ENCODE measurements around the gene DHX35.

Gene DHX35

DNA sequence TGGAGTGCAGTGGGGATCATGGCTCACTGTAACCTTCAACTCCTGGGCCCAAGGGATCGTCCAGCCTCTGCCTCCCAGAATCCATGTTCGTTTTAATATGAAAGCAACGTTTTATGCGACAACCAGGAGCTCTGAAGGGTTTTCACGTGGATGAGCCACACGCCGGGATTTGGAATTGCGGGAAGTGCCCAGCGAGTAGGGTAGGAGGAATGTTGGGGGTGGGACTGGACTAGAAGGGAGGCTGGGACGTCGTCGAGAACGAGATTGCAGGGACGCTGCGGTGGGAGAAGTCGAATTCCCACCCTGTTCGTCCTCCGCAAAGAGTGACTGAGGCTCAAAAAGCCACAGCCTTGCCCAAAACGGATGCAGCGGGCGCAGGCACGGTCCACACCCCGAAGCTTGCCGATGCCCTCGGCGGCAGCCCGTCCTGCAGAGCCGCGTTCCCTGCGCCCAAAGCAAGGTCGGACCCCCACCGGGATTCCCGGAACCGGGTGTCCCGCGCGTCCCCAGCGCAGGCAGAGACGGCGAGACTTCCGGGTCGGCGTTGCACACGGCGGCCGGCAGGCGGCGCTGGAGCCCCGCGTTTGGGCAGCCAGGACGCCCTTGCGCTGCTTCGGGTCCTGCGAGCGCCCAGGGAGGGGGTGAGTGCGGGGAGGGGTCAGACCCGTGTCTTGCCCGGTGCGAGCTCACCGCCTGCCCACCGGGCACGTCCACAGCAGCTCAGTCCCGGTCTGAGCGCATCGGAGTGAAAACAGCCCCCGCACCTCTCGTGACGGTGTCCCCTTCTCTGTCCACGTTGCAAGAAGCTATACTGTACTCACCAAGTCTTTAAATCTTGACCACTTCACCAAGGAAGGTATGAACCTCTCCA, 87.8 kb downstream of the DHX35 start:
- TF ChIP-seq, protein P1, sequence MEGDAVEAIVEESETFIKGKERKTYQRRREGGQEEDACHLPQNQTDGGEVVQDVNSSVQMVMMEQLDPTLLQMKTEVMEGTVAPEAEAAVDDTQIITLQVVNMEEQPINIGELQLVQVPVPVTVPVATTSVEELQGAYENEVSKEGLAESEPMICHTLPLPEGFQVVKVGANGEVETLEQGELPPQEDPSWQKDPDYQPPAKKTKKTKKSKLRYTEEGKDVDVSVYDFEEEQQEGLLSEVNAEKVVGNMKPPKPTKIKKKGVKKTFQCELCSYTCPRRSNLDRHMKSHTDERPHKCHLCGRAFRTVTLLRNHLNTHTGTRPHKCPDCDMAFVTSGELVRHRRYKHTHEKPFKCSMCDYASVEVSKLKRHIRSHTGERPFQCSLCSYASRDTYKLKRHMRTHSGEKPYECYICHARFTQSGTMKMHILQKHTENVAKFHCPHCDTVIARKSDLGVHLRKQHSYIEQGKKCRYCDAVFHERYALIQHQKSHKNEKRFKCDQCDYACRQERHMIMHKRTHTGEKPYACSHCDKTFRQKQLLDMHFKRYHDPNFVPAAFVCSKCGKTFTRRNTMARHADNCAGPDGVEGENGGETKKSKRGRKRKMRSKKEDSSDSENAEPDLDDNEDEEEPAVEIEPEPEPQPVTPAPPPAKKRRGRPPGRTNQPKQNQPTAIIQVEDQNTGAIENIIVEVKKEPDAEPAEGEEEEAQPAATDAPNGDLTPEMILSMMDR (IDR thresholded peaks at IDR 0.05; ENCODE audit: borderline replicate concordance, control extremely low read depth, extremely low read depth, insufficient read depth, missing control alignments) = peak; percentile 100

GRCh38 chr20:39050555-39050902, 88.4 kb downstream of the DHX35 start:
- no peak for DNase-seq (ENCODE audit: low spot score)
- TF ChIP-seq, protein P1 (IDR thresholded peaks at IDR 0.05; ENCODE audit: borderline replicate concordance, control extremely low read depth, extremely low read depth, insufficient read depth, missing control alignments) = no peak
- in situ Hi-C loops (cut with MboI; ENCODE audit: low sequenced_read_pairs, unreplicated experiment) = no loop called here

More for the DNA sequence above, 87.8 kb downstream of the DHX35 start:
- in situ Hi-C loops (cut with MboI; ENCODE audit: low sequenced_read_pairs, unreplicated experiment) = loop anchor here (10.0 kb wide), 1 partner anchor 125 kb away; the partner anchor contains the start of gene FAM83D
- DNase-seq (ENCODE audit: low spot score) = peak; percentile 90

GRCh38 chr20:39052676-39053075, 90.5 kb downstream of the DHX35 start:
- in situ Hi-C loops (cut with MboI; ENCODE audit: low sequenced_read_pairs, unreplicated experiment) = no loop called here
- TF ChIP-seq, protein P1 (IDR thresholded peaks at IDR 0.05; ENCODE audit: borderline replicate concordance, control extremely low read depth, extremely low read depth, insufficient read depth, missing control alignments) = no peak
- no peak for DNase-seq (ENCODE audit: low spot score)

DNA sequence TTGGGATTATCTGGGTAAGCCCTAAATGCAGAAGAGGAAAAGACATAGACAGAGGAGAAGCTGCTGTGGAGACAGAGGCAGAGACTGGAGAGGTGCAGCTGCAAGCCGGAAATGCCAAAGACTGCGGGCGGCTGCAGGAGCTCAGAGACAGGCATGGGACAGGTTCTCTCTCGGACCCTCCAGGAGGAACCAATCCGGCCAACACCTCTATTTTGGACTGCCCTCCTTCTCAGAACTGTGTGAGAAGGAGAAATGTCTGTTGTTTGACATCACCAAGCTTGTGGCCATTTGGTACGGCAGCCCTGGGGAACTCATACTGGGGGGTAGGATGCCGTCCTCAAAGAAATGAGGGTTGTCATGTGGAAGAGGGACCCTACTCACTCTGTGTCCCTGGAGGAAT, 95.0 kb downstream of the DHX35 start:
- DNase-seq (ENCODE audit: low spot score) = no peak
- TF ChIP-seq, protein P1 (IDR thresholded peaks at IDR 0.05; ENCODE audit: borderline replicate concordance, control extremely low read depth, extremely low read depth, insufficient read depth, missing control alignments) = no peak
- in situ Hi-C loops (cut with MboI; ENCODE audit: low sequenced_read_pairs, unreplicated experiment) = no loop called here

DNA sequence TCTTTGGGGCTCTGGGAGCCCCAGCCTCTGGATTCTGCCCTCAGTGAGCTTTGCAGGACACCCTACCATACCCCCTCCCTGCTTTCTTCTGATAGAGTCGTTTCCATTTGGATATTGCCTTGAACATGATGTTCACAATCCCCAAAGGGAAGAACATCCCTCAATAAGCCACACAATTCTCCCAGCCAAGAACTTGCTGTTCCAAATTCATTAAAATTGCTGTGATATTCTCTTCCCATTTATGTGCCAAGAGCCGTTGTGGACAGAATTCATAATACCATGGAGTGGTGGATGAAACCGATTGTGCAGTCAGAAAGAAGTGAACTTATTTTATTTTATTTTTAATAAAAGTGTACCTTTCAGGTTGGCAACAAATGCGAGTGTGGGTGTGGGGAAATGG, 95.8 kb downstream of the DHX35 start:
- TF ChIP-seq, protein P1 (IDR thresholded peaks at IDR 0.05; ENCODE audit: borderline replicate concordance, control extremely low read depth, extremely low read depth, insufficient read depth, missing control alignments) = no peak
- in situ Hi-C loops (cut with MboI; ENCODE audit: low sequenced_read_pairs, unreplicated experiment) = no loop called here
- DNase-seq (ENCODE audit: low spot score) = no peak

GRCh38 chr20:39059036-39059435, 96.9 kb downstream of the DHX35 start:
- in situ Hi-C loops (cut with MboI; ENCODE audit: low sequenced_read_pairs, unreplicated experiment) = no loop called here
- no peak for DNase-seq (ENCODE audit: low spot score)
- TF ChIP-seq, protein P1 (IDR thresholded peaks at IDR 0.05; ENCODE audit: borderline replicate concordance, control extremely low read depth, extremely low read depth, insufficient read depth, missing control alignments) = no peak

Data from GM13976 (cell line).